HEK293 (cell line): ENCODE measurements around the gene PRRG4.

Experiments
- SALL2 ChIP-seq: fragments of 450-650 bp; formaldehyde crosslinking; IDR thresholded peaks from 2 replicates; pipeline ENCODE4 v1.5.0; 2017; ENCODE audit warnings: missing biosample characterization, mild to moderate bottlenecking, missing genetic modification characterization, borderline replicate concordance
- TF ChIP-seq, protein P1 (sequence below): sonication (generic); formaldehyde crosslinking; IDR thresholded peaks from 2 replicates; pipeline ENCODE4 v1.8.1; 2022; ENCODE audit warnings: mild to moderate bottlenecking, moderate library complexity, missing genetic modification reagents
- TF ChIP-seq, protein P2 (sequence below): fragments of 450-650 bp; formaldehyde crosslinking; IDR thresholded peaks from 2 replicates; pipeline ENCODE4 v1.5.1; 2016; ENCODE audit warnings: missing biosample characterization, missing genetic modification characterization
- TF ChIP-seq, protein P3 (sequence below): fragments of 450-650 bp; formaldehyde crosslinking; IDR thresholded peaks from 2 replicates; pipeline ENCODE4 v1.5.1; 2016; ENCODE audit warnings: missing biosample characterization, missing genetic modification characterization, borderline replicate concordance
- TF ChIP-seq, protein P4 (sequence below): fragments of 450-650 bp; formaldehyde crosslinking; IDR thresholded peaks from 2 replicates; pipeline ENCODE4 v1.5.1; 2017; ENCODE audit warnings: missing biosample characterization, missing genetic modification characterization
- TF ChIP-seq, protein P5 (sequence below): fragments of 450-650 bp; formaldehyde crosslinking; IDR thresholded peaks from 2 replicates; pipeline ENCODE4 v1.5.1; 2016; ENCODE audit warnings: missing biosample characterization, missing genetic modification characterization, low read depth

DNA sequence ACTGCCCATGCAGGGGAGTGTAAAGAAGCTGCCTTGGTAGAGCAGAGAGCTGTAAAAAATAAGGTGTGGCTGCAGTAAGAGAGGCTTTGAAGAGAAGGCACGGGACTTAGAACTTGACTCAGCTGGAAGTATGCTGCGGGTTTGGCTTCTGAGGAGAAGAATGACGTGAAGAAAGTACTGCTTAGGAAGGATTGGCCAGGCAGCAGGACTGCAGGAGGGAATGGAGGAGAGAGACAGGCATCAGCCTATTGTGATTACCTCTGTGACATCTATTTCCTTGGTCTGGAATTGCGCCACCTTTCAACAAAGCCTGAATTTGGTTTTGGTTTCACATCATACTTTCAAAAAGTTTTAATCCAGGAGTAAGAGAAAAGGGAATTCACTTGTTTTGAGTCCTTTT is 22.5 kb downstream of the PRRG4 start:
- TF ChIP-seq SALL2 (tag by site-specific recombination): no peak
- TF ChIP-seq, protein P1, sequence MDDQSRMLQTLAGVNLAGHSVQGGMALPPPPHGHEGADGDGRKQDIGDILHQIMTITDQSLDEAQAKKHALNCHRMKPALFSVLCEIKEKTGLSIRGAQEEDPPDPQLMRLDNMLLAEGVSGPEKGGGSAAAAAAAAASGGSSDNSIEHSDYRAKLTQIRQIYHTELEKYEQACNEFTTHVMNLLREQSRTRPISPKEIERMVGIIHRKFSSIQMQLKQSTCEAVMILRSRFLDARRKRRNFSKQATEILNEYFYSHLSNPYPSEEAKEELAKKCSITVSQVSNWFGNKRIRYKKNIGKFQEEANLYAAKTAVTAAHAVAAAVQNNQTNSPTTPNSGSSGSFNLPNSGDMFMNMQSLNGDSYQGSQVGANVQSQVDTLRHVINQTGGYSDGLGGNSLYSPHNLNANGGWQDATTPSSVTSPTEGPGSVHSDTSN (CRISPR knock-in tag): no peak
- TF ChIP-seq, protein P2, sequence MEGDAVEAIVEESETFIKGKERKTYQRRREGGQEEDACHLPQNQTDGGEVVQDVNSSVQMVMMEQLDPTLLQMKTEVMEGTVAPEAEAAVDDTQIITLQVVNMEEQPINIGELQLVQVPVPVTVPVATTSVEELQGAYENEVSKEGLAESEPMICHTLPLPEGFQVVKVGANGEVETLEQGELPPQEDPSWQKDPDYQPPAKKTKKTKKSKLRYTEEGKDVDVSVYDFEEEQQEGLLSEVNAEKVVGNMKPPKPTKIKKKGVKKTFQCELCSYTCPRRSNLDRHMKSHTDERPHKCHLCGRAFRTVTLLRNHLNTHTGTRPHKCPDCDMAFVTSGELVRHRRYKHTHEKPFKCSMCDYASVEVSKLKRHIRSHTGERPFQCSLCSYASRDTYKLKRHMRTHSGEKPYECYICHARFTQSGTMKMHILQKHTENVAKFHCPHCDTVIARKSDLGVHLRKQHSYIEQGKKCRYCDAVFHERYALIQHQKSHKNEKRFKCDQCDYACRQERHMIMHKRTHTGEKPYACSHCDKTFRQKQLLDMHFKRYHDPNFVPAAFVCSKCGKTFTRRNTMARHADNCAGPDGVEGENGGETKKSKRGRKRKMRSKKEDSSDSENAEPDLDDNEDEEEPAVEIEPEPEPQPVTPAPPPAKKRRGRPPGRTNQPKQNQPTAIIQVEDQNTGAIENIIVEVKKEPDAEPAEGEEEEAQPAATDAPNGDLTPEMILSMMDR: no peak
- TF ChIP-seq, protein P3, sequence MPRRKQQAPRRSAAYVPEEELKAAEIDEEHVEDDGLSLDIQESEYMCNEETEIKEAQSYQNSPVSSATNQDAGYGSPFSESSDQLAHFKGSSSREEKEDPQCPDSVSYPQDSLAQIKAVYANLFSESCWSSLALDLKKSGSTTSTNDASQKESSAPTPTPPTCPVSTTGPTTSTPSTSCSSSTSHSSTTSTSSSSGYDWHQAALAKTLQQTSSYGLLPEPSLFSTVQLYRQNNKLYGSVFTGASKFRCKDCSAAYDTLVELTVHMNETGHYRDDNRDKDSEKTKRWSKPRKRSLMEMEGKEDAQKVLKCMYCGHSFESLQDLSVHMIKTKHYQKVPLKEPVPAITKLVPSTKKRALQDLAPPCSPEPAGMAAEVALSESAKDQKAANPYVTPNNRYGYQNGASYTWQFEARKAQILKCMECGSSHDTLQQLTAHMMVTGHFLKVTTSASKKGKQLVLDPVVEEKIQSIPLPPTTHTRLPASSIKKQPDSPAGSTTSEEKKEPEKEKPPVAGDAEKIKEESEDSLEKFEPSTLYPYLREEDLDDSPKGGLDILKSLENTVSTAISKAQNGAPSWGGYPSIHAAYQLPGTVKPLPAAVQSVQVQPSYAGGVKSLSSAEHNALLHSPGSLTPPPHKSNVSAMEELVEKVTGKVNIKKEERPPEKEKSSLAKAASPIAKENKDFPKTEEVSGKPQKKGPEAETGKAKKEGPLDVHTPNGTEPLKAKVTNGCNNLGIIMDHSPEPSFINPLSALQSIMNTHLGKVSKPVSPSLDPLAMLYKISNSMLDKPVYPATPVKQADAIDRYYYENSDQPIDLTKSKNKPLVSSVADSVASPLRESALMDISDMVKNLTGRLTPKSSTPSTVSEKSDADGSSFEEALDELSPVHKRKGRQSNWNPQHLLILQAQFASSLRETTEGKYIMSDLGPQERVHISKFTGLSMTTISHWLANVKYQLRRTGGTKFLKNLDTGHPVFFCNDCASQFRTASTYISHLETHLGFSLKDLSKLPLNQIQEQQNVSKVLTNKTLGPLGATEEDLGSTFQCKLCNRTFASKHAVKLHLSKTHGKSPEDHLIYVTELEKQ (tag by site-specific recombination): no peak
- TF ChIP-seq, protein P4, sequence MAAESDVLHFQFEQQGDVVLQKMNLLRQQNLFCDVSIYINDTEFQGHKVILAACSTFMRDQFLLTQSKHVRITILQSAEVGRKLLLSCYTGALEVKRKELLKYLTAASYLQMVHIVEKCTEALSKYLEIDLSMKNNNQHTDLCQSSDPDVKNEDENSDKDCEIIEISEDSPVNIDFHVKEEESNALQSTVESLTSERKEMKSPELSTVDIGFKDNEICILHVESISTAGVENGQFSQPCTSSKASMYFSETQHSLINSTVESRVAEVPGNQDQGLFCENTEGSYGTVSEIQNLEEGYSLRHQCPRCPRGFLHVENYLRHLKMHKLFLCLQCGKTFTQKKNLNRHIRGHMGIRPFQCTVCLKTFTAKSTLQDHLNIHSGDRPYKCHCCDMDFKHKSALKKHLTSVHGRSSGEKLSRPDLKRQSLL (tag by site-specific recombination): no peak
- TF ChIP-seq, protein P5, sequence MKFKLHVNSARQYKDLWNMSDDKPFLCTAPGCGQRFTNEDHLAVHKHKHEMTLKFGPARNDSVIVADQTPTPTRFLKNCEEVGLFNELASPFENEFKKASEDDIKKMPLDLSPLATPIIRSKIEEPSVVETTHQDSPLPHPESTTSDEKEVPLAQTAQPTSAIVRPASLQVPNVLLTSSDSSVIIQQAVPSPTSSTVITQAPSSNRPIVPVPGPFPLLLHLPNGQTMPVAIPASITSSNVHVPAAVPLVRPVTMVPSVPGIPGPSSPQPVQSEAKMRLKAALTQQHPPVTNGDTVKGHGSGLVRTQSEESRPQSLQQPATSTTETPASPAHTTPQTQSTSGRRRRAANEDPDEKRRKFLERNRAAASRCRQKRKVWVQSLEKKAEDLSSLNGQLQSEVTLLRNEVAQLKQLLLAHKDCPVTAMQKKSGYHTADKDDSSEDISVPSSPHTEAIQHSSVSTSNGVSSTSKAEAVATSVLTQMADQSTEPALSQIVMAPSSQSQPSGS (tag by site-specific recombination): no peak
